Colonic mucosa (tissue), 4 donors: ENCODE results near the gene TMEM132C. TPM values are rescaled to one million over a fixed set of nuclear protein-coding genes. Genes with fewer than 3 reads are reported as not detected.

Experiments
- DNase-seq: peaks from one replicate; pipeline ENCODE4 v3.0.0-alpha.2; 2020
- H3K27ac ChIP-seq: fragments of 200-600 bp; one replicate; pipeline ENCODE4 v1.8.0; 2021
- H3K27me3 ChIP-seq: fragments of 200-600 bp; one replicate; pipeline ENCODE4 v1.8.0; 2021
- H3K36me3 ChIP-seq: fragments of 200-600 bp; one replicate; pipeline ENCODE4 v1.8.0; 2021
- H3K4me1 ChIP-seq: fragments of 200-600 bp; one replicate; pipeline ENCODE4 v1.8.0; 2021; ENCODE audit warnings: mild to moderate bottlenecking
- H3K4me3 ChIP-seq: fragments of 200-600 bp; one replicate; pipeline ENCODE4 v1.8.0; 2021
- H3K9ac ChIP-seq, 2 donors: one replicate each; pipeline ENCODE4 v1.7.0; 2013; ENCODE audit warnings: control low read depth in 2 of 2, low read depth in 2 of 2, low read length in 2 of 2
- H3K9me3 ChIP-seq: fragments of 200-600 bp; one replicate; pipeline ENCODE4 v1.8.0; 2021
- CTCF ChIP-seq: fragments of 200-600 bp; IDR thresholded peaks from one replicate; pipeline ENCODE4 v1.8.0; 2022; ENCODE audit warnings: antibody characterized with exemption, mild to moderate bottlenecking
- intact Hi-C: fragments of 100-400 bp; cut with DNase I; formaldehyde crosslinking; loops from one replicate; pipeline ENCODE4 v1.14.1; 2022
- total RNA-seq, 2 donors: library from RNA; stranded (reverse); fragmentation: NEBNext Ultra II Directional in 1 of 2; extraction: Animal tissue kit (Norgen Biotek cat#: 25700) in 1 of 2; gene quantifications; one replicate each; pipeline ENCODE4 v1.2.1, GENCODE V29; 2021
- donor health status: healthy.
- donor health status: DM: no; HTN: no; CAD: no.
- donor health status: DM: no; HTN: no; CAD: no.

Gene TMEM132C
- total RNA-seq, 2 donors from 2014 or later: 0.25 to 0.42 TPM

- intact Hi-C loops: no loop called here
- Histone ChIP-seq H3K27me3 (no peaks in the 10 kb centered on the region), H3K27ac (no peak overlapping the region), H3K9me3 (no peaks in the 10 kb centered on the region), H3K4me3 (no peak overlapping the region), H3K36me3 (no peaks in the 10 kb centered on the region), H3K9ac (no peak overlapping the region), H3K4me1 (peaks cover 4% of the 10 kb centered on the region)
- no peak for DNase-seq
- TF ChIP-seq CTCF: no peak
Observed at GRCh38 chr12:128606051-128606450, 339.1 kb downstream of the TMEM132C start.

- peaks cover 4% of the 10 kb centered on the region for H3K4me1 ChIP-seq
- no peaks in the 10 kb centered on the region for H3K9me3 ChIP-seq
- H3K27me3 ChIP-seq: no peaks in the 10 kb centered on the region
- H3K36me3 ChIP-seq: no peaks in the 10 kb centered on the region
- intact Hi-C loops: no loop called here
- peak; percentile 39 for DNase-seq
- H3K9ac ChIP-seq: no peak overlapping the region
- no peak overlapping the region for H3K4me3 ChIP-seq
- no peak for TF ChIP-seq CTCF
- no peak overlapping the region for H3K27ac ChIP-seq
Observed at GRCh38 chr12:128606538-128606937, 339.6 kb downstream of the TMEM132C start.

GRCh38 chr12:128606970-128607369, 340.0 kb downstream of the TMEM132C start:
- intact Hi-C loops: no loop called here
- no peaks in the 10 kb centered on the region for H3K27me3 ChIP-seq
- no peak overlapping the region for H3K9ac ChIP-seq
- TF ChIP-seq CTCF: no peak
- no peak overlapping the region for H3K4me3 ChIP-seq
- no peak overlapping the region for H3K27ac ChIP-seq
- no peaks in the 10 kb centered on the region for H3K9me3 ChIP-seq
- peak; percentile 32 for DNase-seq
- no peaks in the 10 kb centered on the region for H3K36me3 ChIP-seq
- peaks cover 4% of the 10 kb centered on the region for H3K4me1 ChIP-seq

- Histone ChIP-seq H3K9me3 (no peaks in the 10 kb centered on the region), H3K9ac (no peak overlapping the region), H3K27me3 (no peaks in the 10 kb centered on the region), H3K4me1 (peaks cover 4% of the 10 kb centered on the region), H3K27ac (no peak overlapping the region), H3K4me3 (no peak overlapping the region), H3K36me3 (no peaks in the 10 kb centered on the region)
- TF ChIP-seq CTCF: no peak
- no peak for DNase-seq
- intact Hi-C loops: no loop called here
Observed at GRCh38 chr12:128607641-128608040, 340.7 kb downstream of the TMEM132C start.

GRCh38 chr12:128609861-128610260, 342.9 kb downstream of the TMEM132C start:
- Histone ChIP-seq H3K4me3 (no peak overlapping the region), H3K4me1 (no peaks in the 10 kb centered on the region), H3K36me3 (no peaks in the 10 kb centered on the region), H3K9me3 (no peaks in the 10 kb centered on the region), H3K27ac (no peak overlapping the region), H3K9ac (no peak overlapping the region), H3K27me3 (no peaks in the 10 kb centered on the region)
- no peak for TF ChIP-seq CTCF
- intact Hi-C loops: no loop called here
- DNase-seq: no peak

- Histone ChIP-seq H3K4me3 (no peak overlapping the region), H3K36me3 (no peaks in the 10 kb centered on the region), H3K27me3 (no peaks in the 10 kb centered on the region), H3K9me3 (no peaks in the 10 kb centered on the region), H3K27ac (no peak overlapping the region), H3K9ac (no peak overlapping the region), H3K4me1 (no peaks in the 10 kb centered on the region)
- intact Hi-C loops: no loop called here
- no peak for DNase-seq
- TF ChIP-seq CTCF: no peak
Observed at GRCh38 chr12:128611736-128612135, 344.8 kb downstream of the TMEM132C start.
